Stimulated activated CD4-positive, alpha-beta T cell treated with anti-CD3 and anti-CD28 coated beads, Interleukin-12 subunit alpha, Interleukin-12 subunit beta, amount 100 ng/mL, for 24 hours (primary cell): ENCODE results near the gene DUOXA2.
"Not testable (repeated sequence)": the region's sequence is repeated elsewhere in the genome, so short reads cannot be mapped to it uniquely, and the experiment has no call there.

Experiments used
- DNase-seq, 2 experiments: peaks; one replicate each; pipeline ENCODE4 v3.0.0-alpha.2; 2020; ENCODE audit warnings: low read depth in 2 of 2

Gene DUOXA2

DNA sequence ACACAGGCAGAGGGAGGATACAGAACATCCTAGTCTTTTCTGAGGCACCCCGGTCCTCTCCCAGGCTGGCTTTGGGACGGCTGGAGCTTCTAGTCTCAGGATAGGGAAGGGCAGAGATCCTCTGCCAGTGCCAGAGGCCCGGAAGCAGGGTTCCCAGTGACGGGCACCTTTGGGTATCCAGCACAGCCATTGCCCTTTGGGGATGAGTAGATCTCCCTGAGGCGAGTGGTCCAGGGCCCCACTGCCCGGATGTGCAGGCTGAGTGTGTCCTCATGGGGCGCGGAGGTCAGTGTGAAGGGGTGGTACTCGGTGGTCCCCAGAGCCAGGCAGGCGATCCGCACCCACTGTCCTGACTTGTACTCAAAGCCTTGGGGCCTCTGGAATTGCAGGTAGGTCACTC is 18.5 kb upstream of the DUOXA2 start:
- no peak for DNase-seq

DNA sequence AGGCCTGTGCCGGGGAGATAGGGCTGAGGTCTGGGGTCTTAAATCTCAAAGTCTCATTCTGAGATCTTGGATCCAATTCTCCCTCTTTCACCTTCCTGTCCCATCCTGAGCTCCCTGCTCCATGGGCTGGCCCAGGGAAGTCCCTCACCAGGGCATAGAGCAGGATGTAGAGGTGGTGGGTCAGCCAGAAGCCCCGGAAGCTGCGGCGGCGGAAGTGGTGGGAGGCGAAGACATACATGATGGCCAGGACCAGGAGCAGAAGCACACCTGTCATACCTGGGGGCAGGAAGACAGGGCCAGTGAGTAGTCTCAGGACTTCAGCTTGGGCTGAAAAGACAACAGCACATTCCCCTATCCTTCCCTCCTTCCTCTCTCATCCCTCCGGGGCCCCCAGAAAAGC is 16.7 kb upstream of the DUOXA2 start:
- no peak for DNase-seq

DNA sequence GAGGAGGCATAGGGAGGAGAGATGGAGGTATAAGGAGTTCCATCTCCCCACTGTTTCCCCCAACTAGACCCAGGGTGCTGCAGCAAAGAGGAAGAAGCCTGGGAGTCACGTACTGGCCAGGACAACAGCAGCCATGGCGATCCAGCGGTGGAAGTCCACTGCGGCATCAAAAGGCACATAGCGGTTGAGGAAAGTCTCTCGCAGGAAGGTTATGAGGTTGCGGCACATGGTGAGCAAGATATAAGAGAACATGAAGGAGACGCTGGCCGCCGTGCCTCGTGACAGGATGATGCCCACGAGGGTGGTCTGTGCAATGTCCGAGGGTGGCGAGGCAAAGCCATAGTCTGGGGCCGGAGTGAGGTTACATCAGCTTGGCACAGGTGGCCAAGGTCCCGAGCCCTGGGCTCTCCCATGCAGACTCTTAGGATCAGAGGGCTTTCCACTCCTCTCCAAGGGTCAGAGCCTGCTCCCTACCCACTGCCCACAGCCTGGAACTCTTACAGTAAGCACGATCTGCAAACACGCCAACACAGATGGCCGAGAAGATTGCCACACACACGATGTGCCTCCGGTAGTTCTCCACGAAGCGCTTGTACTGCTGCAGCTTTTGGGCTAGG is 14.5 kb upstream of the DUOXA2 start:
- DNase-seq, result no peak

DNA sequence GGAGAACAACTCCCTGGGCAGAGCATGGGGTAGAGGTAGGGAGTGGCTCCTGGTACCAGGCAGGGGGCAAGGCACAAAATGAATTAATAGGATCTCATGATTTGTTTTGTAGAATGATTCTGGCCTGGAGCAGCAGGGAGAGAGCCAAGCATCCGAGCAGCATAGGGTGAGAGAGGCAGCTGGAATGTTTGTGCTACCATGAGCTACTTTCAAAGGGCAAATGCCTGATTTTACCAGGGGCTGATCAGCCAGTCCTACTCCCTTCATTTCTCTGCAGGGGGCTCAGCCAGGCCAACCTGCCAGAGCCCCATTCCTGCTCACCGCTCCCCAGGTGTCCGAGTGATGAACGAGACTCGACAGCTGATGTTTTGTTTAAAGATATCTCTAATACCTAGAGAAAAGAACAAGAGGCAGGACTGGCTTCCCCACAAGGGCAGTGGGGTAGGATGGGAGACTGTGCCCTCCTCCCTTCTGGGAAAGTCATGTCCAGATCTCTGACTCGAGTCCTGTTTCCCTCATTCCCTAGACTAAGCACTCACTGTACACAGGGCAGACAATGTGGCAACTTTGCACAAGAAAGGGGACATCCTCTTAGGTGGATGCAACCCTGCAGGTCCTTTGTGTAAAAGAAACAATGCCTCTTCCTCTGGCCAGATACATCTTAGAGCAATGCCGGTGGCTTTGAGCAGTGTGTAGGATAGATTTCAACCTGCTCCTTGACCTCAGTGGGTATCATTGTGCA is 13.1 kb upstream of the DUOXA2 start:
- DNase-seq, result no peak

DNA sequence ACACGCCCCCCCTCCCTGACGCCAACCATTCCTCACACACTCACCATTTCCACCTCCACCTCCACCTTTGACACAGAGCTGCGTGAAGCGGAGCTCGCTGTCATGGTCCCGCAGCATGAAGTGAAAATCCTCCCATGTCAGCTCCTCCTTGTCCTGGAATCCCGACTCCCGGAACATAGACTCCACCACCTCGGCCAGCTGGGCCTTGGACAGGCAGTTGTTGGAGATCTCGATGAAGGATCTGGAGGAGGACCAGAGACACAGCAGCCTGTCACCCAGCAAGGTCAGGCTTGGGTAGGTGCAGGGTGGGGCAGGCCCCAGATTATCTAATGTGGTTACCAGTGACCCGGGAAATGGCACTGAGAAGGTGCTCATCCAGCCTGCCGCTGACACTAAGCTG is 12.4 kb upstream of the DUOXA2 start:
- no peak for DNase-seq

- DNase-seq, result no peak
Measured at GRCh38 chr15:45102226-45102625, 11.9 kb upstream of the DUOXA2 start.

GRCh38 chr15:45104170-45104569 is 10.0 kb upstream of the DUOXA2 start:
- not testable (repeated sequence) for DNase-seq

GRCh38 chr15:45105586-45105985 is 8.5 kb upstream of the DUOXA2 start:
- DNase-seq, result no peak

- DNase-seq, result no peak
Measured at GRCh38 chr15:45106002-45106790, 7.9 kb upstream of the DUOXA2 start.

DNA sequence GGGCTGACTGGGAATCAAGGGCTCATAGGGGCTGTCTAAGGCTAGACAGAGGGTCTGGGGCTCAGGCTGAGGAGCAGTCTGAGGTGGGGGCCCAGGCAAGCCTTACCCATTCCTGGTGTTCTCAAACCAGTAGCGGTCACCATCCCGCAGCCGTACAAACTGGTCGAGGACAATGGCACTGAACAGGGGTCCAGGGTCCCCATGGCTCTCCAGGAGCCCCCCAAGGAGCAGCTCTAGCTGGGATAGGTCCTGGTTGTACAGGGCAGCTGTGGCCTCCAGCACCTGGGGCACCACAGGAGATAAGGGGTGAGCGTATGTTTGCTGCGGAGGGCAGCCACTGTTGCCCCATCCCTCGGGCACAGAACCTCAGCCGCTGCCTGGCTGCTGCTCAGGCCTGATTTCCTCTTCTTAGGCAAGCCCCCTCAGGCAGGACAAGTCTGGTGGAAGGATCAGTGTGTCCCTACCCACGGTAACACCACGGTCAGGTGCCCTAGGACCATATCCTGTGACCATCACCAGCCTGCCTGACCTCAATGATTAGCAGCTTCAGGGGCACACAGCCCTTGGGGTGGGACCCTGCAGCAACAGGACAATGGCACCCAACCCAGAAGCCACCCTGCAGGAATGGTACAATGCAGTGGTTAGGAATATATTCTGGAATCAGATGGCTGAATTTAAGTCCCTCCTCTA is 6.0 kb upstream of the DUOXA2 start:
- no peak for DNase-seq

GRCh38 chr15:45110256-45110820 is 3.8 kb upstream of the DUOXA2 start:
- no peak for DNase-seq

GRCh38 chr15:45111390-45112142 is 2.6 kb upstream of the DUOXA2 start:
- no peak for DNase-seq

- no peak for DNase-seq
Measured at GRCh38 chr15:45112143-45112590, 2.0 kb upstream of the DUOXA2 start.

DNA sequence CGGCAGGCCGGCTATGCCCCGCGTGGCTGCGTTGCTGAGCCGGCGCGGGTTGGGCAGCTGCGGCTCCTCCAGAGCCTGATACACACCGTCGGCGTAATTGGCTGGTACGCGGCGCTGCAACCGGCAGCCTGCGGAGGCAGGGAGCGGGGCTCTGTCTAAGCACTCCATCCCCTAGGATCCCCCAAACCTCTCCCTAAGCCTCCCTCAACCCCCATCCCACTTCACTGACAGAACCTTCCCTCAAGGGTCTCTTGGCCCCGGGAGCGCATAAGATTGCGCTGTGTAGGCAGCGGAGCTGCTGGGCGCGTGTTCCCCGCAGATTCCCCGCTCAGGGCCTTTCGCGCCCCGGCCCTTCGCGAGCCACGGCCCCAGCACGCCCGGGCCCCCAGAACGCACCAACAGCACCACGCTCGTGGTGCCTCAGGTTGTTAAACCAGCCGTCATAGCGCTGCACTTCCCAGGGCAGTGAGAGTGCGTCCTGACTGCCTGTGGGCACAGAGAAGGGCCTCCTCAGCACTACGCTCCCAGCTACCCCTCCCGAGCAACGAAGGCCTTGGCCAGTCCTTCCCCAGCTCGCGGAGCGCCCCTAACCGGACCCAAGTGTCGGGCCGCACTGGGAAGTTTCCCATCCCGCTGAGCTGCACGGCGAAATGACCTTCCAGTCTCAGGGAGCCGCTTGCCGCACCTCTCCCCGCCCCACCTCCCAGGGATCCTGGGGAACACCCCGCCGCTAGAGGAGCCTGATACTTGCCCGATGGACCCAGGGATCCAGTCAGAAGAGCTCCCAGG is 1.3 kb upstream of the DUOXA2 start:
- no peak for DNase-seq

DNA sequence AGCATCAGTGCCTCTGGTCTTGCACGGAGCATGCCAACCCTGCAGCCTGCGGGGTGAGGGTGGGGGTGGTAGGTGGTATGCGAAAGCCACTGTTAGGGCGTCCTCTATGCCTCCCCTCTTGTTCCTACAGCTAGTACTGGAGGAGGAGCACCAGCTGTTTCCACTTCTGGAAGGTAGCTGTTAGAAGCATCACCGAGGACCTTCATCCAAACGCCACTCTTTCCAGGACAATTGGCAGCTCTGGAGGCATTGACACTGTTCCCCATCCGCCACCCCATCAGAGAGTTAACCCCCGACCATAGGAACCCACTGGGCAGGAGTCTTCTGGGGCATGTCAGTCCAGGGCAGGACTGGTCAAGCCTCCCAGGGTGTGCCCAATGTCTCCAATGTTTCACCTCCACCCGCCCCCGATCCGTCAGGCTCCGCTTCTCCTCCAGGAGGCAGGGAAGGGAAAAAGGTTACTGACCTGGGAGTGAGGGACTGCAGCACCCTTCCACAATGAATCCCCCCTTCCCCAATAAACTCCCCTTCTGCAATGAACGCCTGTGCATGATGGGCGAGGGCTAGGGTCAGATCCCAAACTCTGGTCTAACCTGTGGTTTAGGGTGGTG is 641 bp upstream of the DUOXA2 start:
- no peak for DNase-seq

DNA sequence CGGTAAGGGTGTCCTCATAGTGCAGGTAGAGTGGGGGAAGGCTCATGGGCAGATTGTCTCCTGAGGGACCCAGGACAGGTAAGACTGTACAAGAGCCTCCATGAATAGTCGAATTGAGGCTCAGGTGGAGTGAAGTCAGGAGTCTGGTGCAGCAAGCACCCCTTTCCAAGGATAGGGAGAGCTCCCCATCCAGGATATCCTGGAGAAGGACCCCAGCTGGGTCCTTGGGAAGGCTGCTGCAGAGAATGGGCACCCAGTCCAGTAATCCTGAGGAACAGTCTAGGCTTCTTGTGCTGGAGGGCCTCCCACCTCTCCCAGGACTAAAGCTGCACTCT is 592 bp downstream of the DUOXA2 start:
- no peak for DNase-seq

GRCh38 chr15:45115312-45115820 is 1.2 kb downstream of the DUOXA2 start:
- DNase-seq, result no peak

- DNase-seq, result no peak
Measured at GRCh38 chr15:45116006-45116481, 1.9 kb downstream of the DUOXA2 start.

GRCh38 chr15:45116482-45117307 is 2.6 kb downstream of the DUOXA2 start:
- no peak for DNase-seq
